Omental fat pad (tissue), 4 donors: Measurements from ENCODE around the gene ALDOC. TPM values are rescaled to one million over a fixed set of nuclear protein-coding genes. Genes with fewer than 3 reads are reported as not detected.

ENCODE experiments used
- ATAC-seq: fragments of 150-250 bp; one replicate; pipeline ENCODE4 v1.9.1; 2016; ENCODE audit warnings: mild to moderate bottlenecking, moderate library complexity; ENCODE audit not compliant: low FRiP score
- DNase-seq: peaks from one replicate; pipeline ENCODE4 v3.0.0-alpha.2; 2019; ENCODE audit warnings: low spot score
- CTCF ChIP-seq, 3 donors: fragments of 450-650 bp; IDR thresholded peaks; one replicate each; pipeline ENCODE4 v1.5.1; 2016 to 2017; ENCODE audit warnings: antibody characterized with exemption in 3 of 3, mild to moderate bottlenecking in 3 of 3, moderate library complexity in 2 of 3
- total RNA-seq, 4 donors: library from RNA; depleted of rRNA; stranded (reverse); fragments of >200 nt; gene quantifications; one replicate each; pipeline ENCODE4 v1.1.0, GENCODE V29; 2016

ALDOC gene
- total RNA-seq, 4 donors from 2014 or later = 17.3 to 83.0 (median 33.6) TPM

GRCh38 chr17:28532050-28532960 is 44.4 kb downstream of the ALDOC start:
- DNase-seq (no peak), ATAC-seq (no peak)
- no peak for TF ChIP-seq CTCF (IDR thresholded peaks at IDR 0.05)

GRCh38 chr17:28530926-28531325 is 45.8 kb downstream of the ALDOC start:
- no peak for TF ChIP-seq CTCF (IDR thresholded peaks at IDR 0.05)
- ATAC-seq (no peak), DNase-seq (no peak)

- TF ChIP-seq CTCF (IDR thresholded peaks at IDR 0.05) = no peak
- no peak for DNase-seq
- no peak for ATAC-seq
These were observed 46.4 kb downstream of the ALDOC start for GRCh38 chr17:28530250-28530649.

GRCh38 chr17:28529013-28529400 is 47.7 kb downstream of the ALDOC start:
- TF ChIP-seq CTCF (IDR thresholded peaks at IDR 0.05) = no peak
- no peak for DNase-seq
- no peak for ATAC-seq

- DNase-seq (no peak), ATAC-seq (no peak)
- no peak for TF ChIP-seq CTCF (IDR thresholded peaks at IDR 0.05)
These were observed 48.2 kb downstream of the ALDOC start for GRCh38 chr17:28528327-28529012.

GRCh38 chr17:28527859-28528258 is 48.8 kb downstream of the ALDOC start:
- ATAC-seq = no peak
- no peak for TF ChIP-seq CTCF (IDR thresholded peaks at IDR 0.05)

More at GRCh38 chr17:28527859-28528258, 48.8 kb downstream of the ALDOC start:
- DNase-seq = no peak
